Cardiac muscle cell (in vitro differentiated cells and primary cell): ENCODE data around the gene DOCK1. TPM values are rescaled to one million over a fixed set of nuclear protein-coding genes. Genes with fewer than 3 reads are reported as not detected.

Experiments used
- DNase-seq, 2 donors: peaks; one replicate each; pipeline versions ENCODE4 v3.0.0 to v3.0.0-alpha.2; 2010 to 2017; ENCODE audit warnings: low read depth in 1 of 2, low spot score in 1 of 2
- H3K27ac ChIP-seq: fragments of 200-600 bp; sonication (generic); 2 replicates; pipeline ENCODE4 v1.5.1; 2016
- H3K27me3 ChIP-seq: fragments of 200-600 bp; sonication (generic); 2 replicates; pipeline ENCODE4 v1.6.0; 2016; ENCODE audit warnings: control low read depth
- H3K36me3 ChIP-seq: fragments of 200-600 bp; sonication (generic); 2 replicates; pipeline ENCODE4 v1.5.1; 2016; ENCODE audit warnings: control low read depth
- H3K4me1 ChIP-seq: fragments of 200-600 bp; sonication (generic); 2 replicates; pipeline ENCODE4 v1.8.1; 2017; ENCODE audit warnings: low read depth, mild to moderate bottlenecking, mixed run types
- H3K4me3 ChIP-seq: fragments of 200-600 bp; sonication (generic); 2 replicates; pipeline ENCODE4 v1.5.1; 2016; ENCODE audit warnings: mild to moderate bottlenecking
- H3K9me3 ChIP-seq: fragments of 200-600 bp; sonication (generic); 2 replicates; pipeline ENCODE4 v1.5.1; 2017; ENCODE audit warnings: low read depth, mild to moderate bottlenecking, control low read depth
- CTCF ChIP-seq: IDR thresholded peaks from 2 replicates; pipeline ENCODE4 v1.5.1; 2012; ENCODE audit warnings: low read depth, mild to moderate bottlenecking, low read length
- polyA plus RNA-seq: library from polyadenylated mRNA; unstranded; fragments of >200 nt; fragmentation: Nextera tagmentation; extraction: Ambion mirVana; gene quantifications from 2 replicates; pipeline ENCODE4 v1.2.1, GENCODE V29; 2016
- total RNA-seq: library from RNA; depleted of rRNA; stranded (reverse); fragments of >200 nt; gene quantifications from 2 replicates; pipeline ENCODE4 v1.2.3, GENCODE V29; 2016

DOCK1 gene
- total and polyA plus RNA-seq, 2 experiments from 2014 or later = 15.0 to 30.6 TPM

GRCh38 chr10:127435246-127435645 is 530.0 kb downstream of the DOCK1 start:
- no peak for DNase-seq
- no peak for TF ChIP-seq CTCF
- no peaks in the 10 kb centered on the region for H3K27me3 ChIP-seq
- H3K36me3 ChIP-seq = no peaks in the 10 kb centered on the region
- no peaks in the 10 kb centered on the region for H3K4me1 ChIP-seq
- H3K9me3 ChIP-seq = no peaks in the 10 kb centered on the region
- no peak overlapping the region for H3K27ac ChIP-seq
- no peak overlapping the region for H3K4me3 ChIP-seq

GRCh38 chr10:127440371-127440770 is 535.1 kb downstream of the DOCK1 start:
- Histone ChIP-seq H3K27ac (no peak overlapping the region), H3K4me1 (no peaks in the 10 kb centered on the region), H3K4me3 (no peak overlapping the region), H3K27me3 (no peaks in the 10 kb centered on the region), H3K36me3 (no peaks in the 10 kb centered on the region), H3K9me3 (no peaks in the 10 kb centered on the region)
- no peak for TF ChIP-seq CTCF
- no peak for DNase-seq

- Histone ChIP-seq H3K27me3 (no peaks in the 10 kb centered on the region), H3K4me1 (no peaks in the 10 kb centered on the region), H3K9me3 (no peaks in the 10 kb centered on the region), H3K36me3 (no peaks in the 10 kb centered on the region), H3K27ac (no peak overlapping the region), H3K4me3 (no peak overlapping the region)
- no peak for TF ChIP-seq CTCF
- DNase-seq = no peak
Measured at GRCh38 chr10:127441350-127442219, 536.4 kb downstream of the DOCK1 start.

- H3K27ac ChIP-seq = no peak overlapping the region
- no peaks in the 10 kb centered on the region for H3K36me3 ChIP-seq
Measured at GRCh38 chr10:127442220-127442525, 536.9 kb downstream of the DOCK1 start.

GRCh38 chr10:127444155-127444554 is 538.9 kb downstream of the DOCK1 start:
- TF ChIP-seq CTCF = no peak
- H3K27me3 ChIP-seq = no peaks in the 10 kb centered on the region
- no peak for DNase-seq
- H3K4me3 ChIP-seq = no peak overlapping the region
- H3K9me3 ChIP-seq = no peaks in the 10 kb centered on the region
- no peaks in the 10 kb centered on the region for H3K36me3 ChIP-seq
- no peak overlapping the region for H3K27ac ChIP-seq
- H3K4me1 ChIP-seq = no peaks in the 10 kb centered on the region

More at GRCh38 chr10:127442220-127442525, 536.9 kb downstream of the DOCK1 start:
- no peak overlapping the region for H3K4me3 ChIP-seq
- H3K4me1 ChIP-seq = no peaks in the 10 kb centered on the region
- DNase-seq = no peak
- H3K27me3 ChIP-seq = no peaks in the 10 kb centered on the region
- no peak for TF ChIP-seq CTCF
- no peaks in the 10 kb centered on the region for H3K9me3 ChIP-seq
